HepG2 (cell line): ENCODE results near the gene RPL23. TPM values are rescaled to one million over a fixed set of nuclear protein-coding genes. Genes with fewer than 3 reads are reported as not detected.

Experiments used
- CBX2 ChIP-seq, 2 experiments: fragments of 200-600 bp in 1 of 2; sonication (generic); formaldehyde crosslinking in 1 of 2; IDR thresholded peaks; 2 replicates each; pipeline versions ENCODE4 v1.7.0 to v1.8.1; 2018 to 2022; ENCODE audit warnings: low read depth in 2 of 2, low read length in 1 of 2, mild to moderate bottlenecking in 1 of 2, missing genetic modification reagents in 1 of 2
- EEA1 ChIP-seq: sonication (generic); formaldehyde crosslinking; IDR thresholded peaks from 2 replicates; pipeline ENCODE4 v1.5.1; 2020; ENCODE audit warnings: mild to moderate bottlenecking, missing genetic modification reagents, borderline replicate concordance
- GZF1 ChIP-seq: sonication (generic); formaldehyde crosslinking; IDR thresholded peaks from 2 replicates; pipeline ENCODE4 v1.5.1; 2020; ENCODE audit warnings: mild to moderate bottlenecking, missing genetic modification reagents
- NFYB ChIP-seq: sonication (generic); formaldehyde crosslinking; IDR thresholded peaks from 2 replicates; pipeline ENCODE4 v1.4.0; 2020; ENCODE audit warnings: missing genetic modification reagents
- PAF1 ChIP-seq: IDR thresholded peaks from 2 replicates; pipeline ENCODE4 v1.6.1; 2016; ENCODE audit warnings: missing genetic modification reagents, missing compliant biosample characterization
- PHF5A ChIP-seq: IDR thresholded peaks from one replicate; pipeline ENCODE4 v1.6.1; 2018; ENCODE audit warnings: low read depth, missing genetic modification reagents; ENCODE audit not compliant: unreplicated experiment
- TAF1 ChIP-seq: sonication (generic); formaldehyde crosslinking; IDR thresholded peaks from 2 replicates; pipeline ENCODE4 v1.4.0; 2020; ENCODE audit warnings: missing genetic modification reagents
- TGIF2 ChIP-seq: IDR thresholded peaks from 2 replicates; pipeline ENCODE4 v1.6.1; 2016; ENCODE audit warnings: control low read depth, missing compliant biosample characterization
- THRA ChIP-seq: sonication (generic); formaldehyde crosslinking; IDR thresholded peaks from 2 replicates; pipeline ENCODE4 v1.4.0; 2020; ENCODE audit warnings: missing genetic modification reagents, borderline replicate concordance
- ZBTB8A ChIP-seq: sonication (generic); formaldehyde crosslinking; IDR thresholded peaks from 2 replicates; pipeline ENCODE4 v1.4.0; 2020; ENCODE audit warnings: mild to moderate bottlenecking, low read depth, missing genetic modification reagents, borderline replicate concordance
- ZMYM3 ChIP-seq: sonication (generic); formaldehyde crosslinking; IDR thresholded peaks from 2 replicates; pipeline ENCODE4 v1.5.1; 2020; ENCODE audit warnings: mild to moderate bottlenecking, missing genetic modification reagents
- ZNF256 ChIP-seq: sonication (generic); formaldehyde crosslinking; conservative IDR thresholded peaks from 2 replicates; pipeline ENCODE4 v1.4.0; 2020; ENCODE audit warnings: missing genetic modification reagents
- polyA plus RNA-seq, 8 experiments: library from polyadenylated mRNA; depleted of rRNA in 3 of 8; stranded (reverse) in 7 of 8; unstranded in 1 of 8; fragments of >200 nt; fragmentation: Illumina TruSeq in 4 of 8; extraction: Trizol in 4 of 8; gene quantifications; 2 replicates each; pipeline versions ENCODE4 v1.2.1 to v1.2.3, GENCODE V29; 2011 to 2016; ENCODE audit warnings: low read depth in 4 of 8, missing spikeins in 1 of 8, mixed read lengths in 1 of 8; ENCODE audit not compliant: insufficient read depth in 1 of 8
- total RNA-seq, 5 experiments: library from RNA; depleted of rRNA; stranded (reverse); fragments of >200 nt; fragmentation: Illumina TruSeq; extraction: Trizol; gene quantifications; 2 replicates each; pipeline ENCODE4 v1.2.3, GENCODE V29; 2016; ENCODE audit warnings: low read depth in 1 of 5
- TF ChIP-seq, protein P1 (sequence below): sonication (generic); formaldehyde crosslinking; IDR thresholded peaks from 2 replicates; pipeline ENCODE4 v1.4.0; 2020; ENCODE audit warnings: missing genetic modification reagents, borderline replicate concordance
- TF ChIP-seq, protein P2 (sequence below): sonication (generic); formaldehyde crosslinking; IDR thresholded peaks from 2 replicates; pipeline ENCODE4 v1.8.0; 2022; ENCODE audit warnings: mild to moderate bottlenecking, missing genetic modification reagents, moderate library complexity
- TF ChIP-seq, protein P3 (sequence below): sonication (generic); formaldehyde crosslinking; IDR thresholded peaks from 2 replicates; pipeline ENCODE4 v1.4.0; 2020; ENCODE audit warnings: missing genetic modification reagents

The RPL23 gene
- total and polyA plus RNA-seq, 2 of the 13 experiments (the other 11 are each of a cell fraction or from before 2014, with no cell fraction given) = 2,790 to 4,860 TPM

DNA sequence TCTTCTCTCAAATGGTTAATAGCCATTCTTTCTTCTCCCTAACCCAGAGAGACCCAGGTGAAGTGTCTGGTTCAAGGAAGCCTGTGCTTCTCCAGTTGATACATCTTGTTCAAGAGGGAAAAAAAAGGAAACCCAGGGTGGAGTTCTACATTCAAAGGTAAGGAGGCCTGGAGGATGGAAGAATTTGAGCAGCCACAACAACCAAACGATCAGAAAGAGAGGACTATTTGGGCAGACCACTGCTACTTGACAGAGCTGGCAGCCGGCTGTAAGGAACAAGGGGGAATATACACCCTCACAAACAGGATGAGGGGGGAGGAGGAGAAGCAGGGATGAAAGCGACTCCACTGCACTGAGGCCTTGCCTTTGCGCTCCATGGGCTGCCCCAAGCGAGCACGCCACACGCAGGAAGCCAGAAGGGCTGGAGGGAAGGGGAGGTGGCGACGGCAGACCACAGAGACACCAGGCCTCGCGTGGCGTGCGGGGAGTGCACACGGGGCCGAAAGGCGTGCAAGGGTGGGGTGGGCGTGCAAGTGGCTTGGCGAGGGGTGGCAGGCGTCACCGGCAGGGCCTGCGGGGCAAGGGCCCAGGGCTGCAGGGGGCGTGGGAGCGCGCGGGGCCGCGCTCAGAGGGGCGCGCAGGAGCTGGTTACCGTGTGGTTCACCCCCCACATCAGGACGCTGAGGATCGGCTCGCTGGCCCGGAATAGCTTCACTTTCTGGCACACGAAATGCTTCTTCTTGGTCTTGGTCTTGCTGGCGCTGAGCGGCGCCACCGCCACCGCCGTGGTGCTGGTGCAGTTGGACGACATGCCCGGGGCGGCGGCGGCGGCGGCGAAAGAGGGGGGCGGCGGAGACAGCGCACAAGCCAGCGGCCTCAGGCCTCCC, 54.7 kb downstream of the RPL23 start (continued):
- TF ChIP-seq ZNF256 (CRISPR knock-in tag) = 0 out of 2 replicates have a peak, but pooled peaks have one; percentile 33
- no peak for TF ChIP-seq CBX2 (IDR thresholded peaks at IDR 0.05; ENCODE audit: low read depth, low read length)
- TF ChIP-seq CBX2 (CRISPR knock-in tag; IDR thresholded peaks at IDR 0.05; ENCODE audit: low read depth) = no peak; the same call in 1 of the 2 replicates
- TF ChIP-seq THRA (CRISPR knock-in tag) = no peak
- peak; percentile 92; the same call in 1 of the 2 replicates for TF ChIP-seq EEA1 (CRISPR knock-in tag)
- peak; percentile 39; the same call in 1 of the 2 replicates for TF ChIP-seq TAF1 (CRISPR knock-in tag)
- TF ChIP-seq, protein P1, sequence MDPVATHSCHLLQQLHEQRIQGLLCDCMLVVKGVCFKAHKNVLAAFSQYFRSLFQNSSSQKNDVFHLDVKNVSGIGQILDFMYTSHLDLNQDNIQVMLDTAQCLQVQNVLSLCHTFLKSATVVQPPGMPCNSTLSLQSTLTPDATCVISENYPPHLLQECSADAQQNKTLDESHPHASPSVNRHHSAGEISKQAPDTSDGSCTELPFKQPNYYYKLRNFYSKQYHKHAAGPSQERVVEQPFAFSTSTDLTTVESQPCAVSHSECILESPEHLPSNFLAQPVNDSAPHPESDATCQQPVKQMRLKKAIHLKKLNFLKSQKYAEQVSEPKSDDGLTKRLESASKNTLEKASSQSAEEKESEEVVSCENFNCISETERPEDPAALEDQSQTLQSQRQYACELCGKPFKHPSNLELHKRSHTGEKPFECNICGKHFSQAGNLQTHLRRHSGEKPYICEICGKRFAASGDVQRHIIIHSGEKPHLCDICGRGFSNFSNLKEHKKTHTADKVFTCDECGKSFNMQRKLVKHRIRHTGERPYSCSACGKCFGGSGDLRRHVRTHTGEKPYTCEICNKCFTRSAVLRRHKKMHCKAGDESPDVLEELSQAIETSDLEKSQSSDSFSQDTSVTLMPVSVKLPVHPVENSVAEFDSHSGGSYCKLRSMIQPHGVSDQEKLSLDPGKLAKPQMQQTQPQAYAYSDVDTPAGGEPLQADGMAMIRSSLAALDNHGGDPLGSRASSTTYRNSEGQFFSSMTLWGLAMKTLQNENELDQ (CRISPR knock-in tag) = 0 out of 2 replicates have a peak, but pooled peaks have one; percentile 9
- no peak for TF ChIP-seq ZMYM3 (CRISPR knock-in tag)
- TF ChIP-seq NFYB (CRISPR knock-in tag) = no peak; the same call in 1 of the 2 replicates
- no peak for TF ChIP-seq PHF5A (CRISPR knock-in tag)
- TF ChIP-seq, protein P2, sequence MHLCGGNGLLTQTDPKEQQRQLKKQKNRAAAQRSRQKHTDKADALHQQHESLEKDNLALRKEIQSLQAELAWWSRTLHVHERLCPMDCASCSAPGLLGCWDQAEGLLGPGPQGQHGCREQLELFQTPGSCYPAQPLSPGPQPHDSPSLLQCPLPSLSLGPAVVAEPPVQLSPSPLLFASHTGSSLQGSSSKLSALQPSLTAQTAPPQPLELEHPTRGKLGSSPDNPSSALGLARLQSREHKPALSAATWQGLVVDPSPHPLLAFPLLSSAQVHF = peak; percentile 13; the same call in 1 of the 2 replicates
- TF ChIP-seq GZF1 (CRISPR knock-in tag) = no peak; the same call in 1 of the 2 replicates
- TF ChIP-seq, protein P3, sequence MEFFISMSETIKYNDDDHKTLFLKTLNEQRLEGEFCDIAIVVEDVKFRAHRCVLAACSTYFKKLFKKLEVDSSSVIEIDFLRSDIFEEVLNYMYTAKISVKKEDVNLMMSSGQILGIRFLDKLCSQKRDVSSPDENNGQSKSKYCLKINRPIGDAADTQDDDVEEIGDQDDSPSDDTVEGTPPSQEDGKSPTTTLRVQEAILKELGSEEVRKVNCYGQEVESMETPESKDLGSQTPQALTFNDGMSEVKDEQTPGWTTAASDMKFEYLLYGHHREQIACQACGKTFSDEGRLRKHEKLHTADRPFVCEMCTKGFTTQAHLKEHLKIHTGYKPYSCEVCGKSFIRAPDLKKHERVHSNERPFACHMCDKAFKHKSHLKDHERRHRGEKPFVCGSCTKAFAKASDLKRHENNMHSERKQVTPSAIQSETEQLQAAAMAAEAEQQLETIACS (CRISPR knock-in tag) = peak; percentile 91
- TF ChIP-seq ZBTB8A (CRISPR knock-in tag) = peak; percentile 26; the same call in 1 of the 2 replicates
- TF ChIP-seq TGIF2 (CRISPR knock-in tag) = peak; percentile 95
- TF ChIP-seq PAF1 (CRISPR knock-in tag) = no peak
